Testis (tissue), 3 donors: ENCODE data around the gene MEN1. TPM values are rescaled to one million over a fixed set of nuclear protein-coding genes. Genes with fewer than 3 reads are reported as not detected.

ENCODE experiments used
- DNase-seq: peaks from one replicate; pipeline ENCODE4 v3.0.0-alpha.2; 2019
- H3K27ac ChIP-seq, 2 donors: fragments of 200-600 bp; sonication (generic); one replicate each; pipeline ENCODE4 v1.5.1; 2019
- H3K27me3 ChIP-seq: fragments of 200-600 bp; sonication (generic); one replicate; pipeline ENCODE4 v1.5.1; 2019
- H3K36me3 ChIP-seq: fragments of 200-600 bp; sonication (generic); one replicate; pipeline ENCODE4 v1.5.1; 2017; ENCODE audit warnings: low read depth; ENCODE audit errors: missing control alignments
- H3K4me1 ChIP-seq: fragments of 200-600 bp; sonication (generic); one replicate; pipeline ENCODE4 v1.5.1; 2019
- H3K4me3 ChIP-seq, 2 donors: fragments of 200-600 bp; sonication (generic); one replicate each; pipeline ENCODE4 v1.5.1; 2017 to 2019
- H3K9me3 ChIP-seq: fragments of 200-600 bp; sonication (generic); one replicate; pipeline ENCODE4 v1.5.1; 2017
- POLR2A ChIP-seq: fragments of 450-650 bp; IDR thresholded peaks from one replicate; pipeline ENCODE4 v1.6.1; 2017; ENCODE audit warnings: antibody characterized with exemption, mild to moderate bottlenecking, moderate library complexity
- WGBS, 2 donors: methylation state at CpG; one replicate each; pipeline ENCODE4 v1.1.5; 2018; 5-methylcytosine and 5-hydroxymethylcytosine counted together
- intact Hi-C: fragments of 100-400 bp; cut with DNase I; formaldehyde crosslinking; loops from one replicate; pipeline ENCODE4 v1.15.1; 2023; ENCODE audit warnings: low total_unique reads
- polyA plus RNA-seq: library from polyadenylated mRNA; stranded (reverse); fragments of 350-450 nt; fragmentation: Illumina TruSeq; extraction: RNeasy Lipid Tissue Mini Kit (QIAGEN cat#74804); gene quantifications from one replicate; pipeline ENCODE4 v1.2.3, GENCODE V29; 2014; ENCODE audit warnings: low read depth, low replicate concordance; ENCODE audit not compliant: insufficient read depth
- total RNA-seq, 2 donors: library from RNA; depleted of rRNA; stranded (reverse); fragments of >200 nt; gene quantifications; one replicate each; pipeline ENCODE4 v1.2.3, GENCODE V29; 2016
- TF ChIP-seq, protein P1 (sequence below), 3 experiments: fragments of 450-650 bp in 2 of 3; fragments of 200-600 bp in 1 of 3; sonication (generic) in 1 of 3; IDR thresholded peaks; one replicate each; pipeline ENCODE4 v1.5.1; 2016 to 2019; ENCODE audit warnings: antibody characterized with exemption in 3 of 3, mild to moderate bottlenecking in 2 of 3, moderate library complexity in 1 of 3

MEN1 gene
- total and polyA plus RNA-seq, 3 donors from 2014 or later: 29.7 to 40.8 (median 36.7) TPM

DNA sequence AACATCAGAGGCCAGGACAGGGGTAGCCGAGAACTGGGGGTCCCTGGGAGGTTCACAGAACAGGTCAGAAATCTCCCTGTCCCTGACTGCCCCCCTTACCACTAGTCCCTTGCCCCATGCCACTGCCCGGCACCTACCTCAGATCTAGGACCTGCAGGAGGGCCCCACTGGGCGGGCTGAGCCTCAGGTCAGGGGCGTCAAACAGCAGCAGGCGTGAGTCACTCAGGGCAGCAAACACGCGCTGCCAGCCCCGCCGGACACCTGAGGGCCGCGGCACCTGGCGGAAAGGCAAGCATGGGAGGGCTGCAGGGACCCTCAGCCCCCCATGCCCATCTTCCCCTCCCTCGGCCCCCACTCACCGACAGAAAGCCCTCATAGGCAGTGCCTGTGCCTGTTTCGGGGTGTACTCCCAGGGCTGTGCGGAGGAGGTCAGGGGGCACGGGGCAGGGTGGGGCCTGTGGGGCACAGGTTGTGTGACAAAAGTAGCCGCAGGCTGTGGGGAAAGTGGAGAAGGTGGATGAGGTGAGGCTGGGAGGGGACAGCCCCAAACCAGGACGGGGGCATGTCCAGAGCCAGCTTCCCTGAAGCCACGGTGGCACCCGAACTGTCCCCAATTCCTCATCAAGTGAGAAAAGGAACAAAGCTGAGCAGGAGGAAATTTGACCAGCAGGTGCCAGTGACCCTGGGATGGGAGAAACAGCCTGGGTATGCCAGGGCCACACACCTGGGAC is 22.3 kb upstream of the MEN1 start:
- Histone ChIP-seq H3K9me3 (no peaks in the 10 kb centered on the region), H3K4me1 (no peaks in the 10 kb centered on the region), H3K36me3 (no peaks in the 10 kb centered on the region), H3K4me3 (no peak overlapping the region), H3K27me3 (no peaks in the 10 kb centered on the region), H3K27ac (no peak overlapping the region)
- TF ChIP-seq POLR2A: no peak
- TF ChIP-seq, protein P1, sequence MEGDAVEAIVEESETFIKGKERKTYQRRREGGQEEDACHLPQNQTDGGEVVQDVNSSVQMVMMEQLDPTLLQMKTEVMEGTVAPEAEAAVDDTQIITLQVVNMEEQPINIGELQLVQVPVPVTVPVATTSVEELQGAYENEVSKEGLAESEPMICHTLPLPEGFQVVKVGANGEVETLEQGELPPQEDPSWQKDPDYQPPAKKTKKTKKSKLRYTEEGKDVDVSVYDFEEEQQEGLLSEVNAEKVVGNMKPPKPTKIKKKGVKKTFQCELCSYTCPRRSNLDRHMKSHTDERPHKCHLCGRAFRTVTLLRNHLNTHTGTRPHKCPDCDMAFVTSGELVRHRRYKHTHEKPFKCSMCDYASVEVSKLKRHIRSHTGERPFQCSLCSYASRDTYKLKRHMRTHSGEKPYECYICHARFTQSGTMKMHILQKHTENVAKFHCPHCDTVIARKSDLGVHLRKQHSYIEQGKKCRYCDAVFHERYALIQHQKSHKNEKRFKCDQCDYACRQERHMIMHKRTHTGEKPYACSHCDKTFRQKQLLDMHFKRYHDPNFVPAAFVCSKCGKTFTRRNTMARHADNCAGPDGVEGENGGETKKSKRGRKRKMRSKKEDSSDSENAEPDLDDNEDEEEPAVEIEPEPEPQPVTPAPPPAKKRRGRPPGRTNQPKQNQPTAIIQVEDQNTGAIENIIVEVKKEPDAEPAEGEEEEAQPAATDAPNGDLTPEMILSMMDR (IDR thresholded peaks at IDR 0.05): no peak
- no peak for DNase-seq
- WGBS, 2 donors: 94 to 99% methylated on average over 9 to 20 of the region's 21 CpGs
- intact Hi-C loops: no loop called here

DNA sequence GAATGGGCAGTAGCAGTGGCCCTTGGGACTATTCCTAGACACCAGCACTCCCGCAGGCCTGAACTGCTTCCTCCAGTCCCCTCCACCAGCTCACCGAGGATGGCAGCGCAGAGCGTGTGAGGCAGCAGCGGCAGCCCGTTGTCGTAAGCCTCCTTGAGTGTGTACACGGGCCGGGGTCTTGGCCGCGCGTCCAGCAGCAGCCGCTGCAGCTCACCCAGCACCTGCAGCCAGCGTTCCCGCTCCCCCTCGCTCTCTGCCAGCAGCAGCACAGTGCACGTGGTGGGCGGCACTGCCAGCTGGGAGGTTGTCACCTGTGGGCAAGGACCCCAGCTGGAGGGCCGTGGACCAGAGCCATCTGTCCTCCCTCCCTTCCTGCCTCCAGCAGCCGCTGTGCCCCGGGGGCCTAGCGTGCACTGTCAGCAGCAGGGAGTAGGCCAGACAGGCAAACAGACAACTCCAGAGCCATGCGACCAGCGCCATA is 21.1 kb upstream of the MEN1 start:
- TF ChIP-seq POLR2A: no peak
- TF ChIP-seq, protein P1 (IDR thresholded peaks at IDR 0.05): no peak
- WGBS, 2 donors: 93% methylated on average over 14 to 19 of the region's 24 CpGs
- no peak for DNase-seq
- no peaks in the 10 kb centered on the region for H3K27me3 ChIP-seq
- no peaks in the 10 kb centered on the region for H3K36me3 ChIP-seq
- no peak overlapping the region for H3K4me3 ChIP-seq
- intact Hi-C loops: no loop called here
- H3K4me1 ChIP-seq: no peaks in the 10 kb centered on the region
- no peak overlapping the region for H3K27ac ChIP-seq
- no peaks in the 10 kb centered on the region for H3K9me3 ChIP-seq

DNA sequence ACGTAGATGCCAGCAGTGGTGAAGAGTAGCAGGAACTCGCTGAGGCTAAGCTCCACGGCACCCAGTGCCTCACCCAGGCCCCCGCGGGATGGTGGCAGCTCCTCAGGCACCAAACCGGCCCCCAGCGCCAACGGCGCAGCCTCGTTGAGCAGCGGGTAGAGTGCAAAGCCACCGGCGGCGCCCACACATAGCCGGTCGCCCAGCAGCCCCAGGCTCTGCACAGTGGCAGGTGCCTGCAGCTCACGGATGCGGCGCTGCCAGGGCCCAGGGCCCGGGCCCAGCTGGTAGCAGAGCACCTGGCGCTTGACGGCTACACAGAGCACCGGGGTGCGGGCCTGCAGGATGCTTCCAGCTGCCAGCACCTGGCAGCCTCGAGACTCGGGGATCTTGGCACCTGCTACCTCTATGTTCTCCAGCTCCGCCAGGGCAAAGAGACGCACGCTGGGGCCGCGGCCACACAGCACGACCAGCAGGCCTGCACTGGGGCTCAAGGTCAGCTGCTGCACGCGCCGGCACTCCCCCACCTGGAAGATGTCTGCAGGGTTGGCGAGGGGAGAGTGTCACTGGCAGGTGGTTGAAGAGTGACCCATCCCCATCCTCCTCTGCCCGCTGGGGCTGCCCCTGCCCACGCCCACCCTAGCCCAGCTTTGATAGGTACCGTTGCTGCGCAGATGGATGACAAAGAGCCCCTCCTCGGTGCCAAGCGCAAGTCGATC is 19.3 kb upstream of the MEN1 start:
- WGBS, 2 donors: 75 to 86% methylated on average over 30 to 31 of the region's 43 CpGs
- Histone ChIP-seq H3K27ac (no peak overlapping the region), H3K4me1 (no peaks in the 10 kb centered on the region), H3K4me3 (no peak overlapping the region), H3K36me3 (no peaks in the 10 kb centered on the region), H3K9me3 (no peaks in the 10 kb centered on the region), H3K27me3 (no peaks in the 10 kb centered on the region)
- peak; percentile 69 for DNase-seq
- TF ChIP-seq, protein P1 (IDR thresholded peaks at IDR 0.05): no peak
- no peak for TF ChIP-seq POLR2A
- intact Hi-C loops: no loop called here

DNA sequence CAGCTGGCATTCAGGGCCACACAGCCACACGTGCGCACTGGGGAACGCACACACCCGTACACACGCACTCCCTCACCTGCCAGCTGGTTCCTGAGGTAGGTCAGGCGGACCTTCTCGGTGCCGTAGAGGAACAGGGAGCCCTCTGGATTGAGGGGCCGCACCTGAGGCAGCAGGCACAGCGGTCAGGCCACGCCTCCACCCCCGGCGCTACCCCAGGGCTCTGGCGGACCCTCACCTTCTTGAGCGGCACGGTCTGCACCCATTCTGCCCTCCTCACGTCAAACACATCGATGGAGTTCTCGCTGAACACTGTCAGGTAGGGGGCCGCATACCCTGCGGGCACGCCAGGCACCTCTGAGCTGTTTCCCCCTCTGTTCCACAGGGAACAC is 17.1 kb upstream of the MEN1 start:
- no peaks in the 10 kb centered on the region for H3K36me3 ChIP-seq
- DNase-seq: no peak
- 42 to 93% methylated on average over 9 to 22 of the region's 22 CpGs for WGBS, 2 donors
- peak overlapping the region in 1 of 2 donors; percentile 40 for H3K4me3 ChIP-seq
- no peaks in the 10 kb centered on the region for H3K9me3 ChIP-seq
- H3K4me1 ChIP-seq: no peaks in the 10 kb centered on the region
- no peak overlapping the region for H3K27ac ChIP-seq
- intact Hi-C loops: no loop called here
- TF ChIP-seq, protein P1 (IDR thresholded peaks at IDR 0.05): no peak
- no peak for TF ChIP-seq POLR2A
- no peaks in the 10 kb centered on the region for H3K27me3 ChIP-seq
